Panc1 (cell line): ENCODE data around the gene ZNF490.

Experiments
- CTCF ChIP-seq: fragments of 450-650 bp; IDR thresholded peaks from 2 replicates; pipeline ENCODE4 v1.5.1; 2017; ENCODE audit warnings: mild to moderate bottlenecking
- POLR2AphosphoS5 ChIP-seq: IDR thresholded peaks from 2 replicates; pipeline ENCODE4 v1.6.1; 2012; ENCODE audit warnings: mild to moderate bottlenecking, low read depth, low read length, moderate library complexity
- REST ChIP-seq, 2 experiments: IDR thresholded peaks; 2 replicates each; pipeline ENCODE4 v1.6.1; 2011 to 2012; ENCODE audit warnings: low read depth in 2 of 2, control low read depth in 1 of 2, low read length in 1 of 2, mild to moderate bottlenecking in 1 of 2, moderate library complexity in 1 of 2; ENCODE audit not compliant: insufficient read depth in 1 of 2
- TCF7L2 ChIP-seq: IDR thresholded peaks from 2 replicates; pipeline ENCODE4 v1.6.1; 2011; ENCODE audit warnings: mild to moderate bottlenecking, low read depth, low read length, inconsistent platforms

GRCh38 chr19:12580180-12580694 lies 30.4 kb downstream of the ZNF490 start:
- no peak for TF ChIP-seq CTCF
- TF ChIP-seq TCF7L2 = no peak
- no peak for TF ChIP-seq REST (IDR thresholded peaks at IDR 0.05; ENCODE audit: insufficient read depth in 1 of 2, low read depth in 2 of 2, low read length in 1 of 2)
- TF ChIP-seq POLR2AphosphoS5 = no peak
